Measurements from ENCODE around the gene RAPGEF4. TPM values are rescaled to one million over a fixed set of nuclear protein-coding genes. Genes with fewer than 3 reads are reported as not detected.

RAPGEF4 gene
- total and polyA plus RNA-seq, 2 donors (not counting 1 experiment from before 2014, with no cell fraction given), result 0.22 to 0.30 TPM

GRCh38 chr2:172947461-172948153 is 212.0 kb downstream of the RAPGEF4 start:
- Histone ChIP-seq H3K4me1 (ENCODE audit: control insufficient read depth in 2 of 2, insufficient read depth in 2 of 2, low read length in 2 of 2) (no peaks in the 10 kb centered on the region), H3K9me3 (ENCODE audit: control extremely low read depth in 1 of 3, control insufficient read depth in 2 of 3, insufficient read depth in 1 of 3, low read length in 2 of 3) (no peaks in the 10 kb centered on the region), H3K9ac (ENCODE audit: low read length) (no peak overlapping the region), H3K36me3 (replicated peaks in 1 of 2; ENCODE audit: control extremely low read depth in 1 of 2, control insufficient read depth in 1 of 2, extremely low read depth in 1 of 2, insufficient read depth in 2 of 2, low read length in 1 of 2) (no peaks in the 10 kb centered on the region), H3K27ac (ENCODE audit: low read length in 2 of 2) (no peak overlapping the region), H3K27me3 (replicated peaks in 1 of 4; ENCODE audit: control extremely low read depth in 1 of 4, control insufficient read depth in 3 of 4, insufficient read depth in 4 of 4, low read length in 3 of 4) (peaks cover 0 to 5% (median 1%) of the 10 kb centered on the region in 4 experiments), H2AFZ (ENCODE audit: insufficient read depth, low read depth, low read length, poor library complexity, severe bottlenecking) (no peak overlapping the region), H4K20me1 (ENCODE audit: control insufficient read depth, insufficient read depth, low read length, poor library complexity, severe bottlenecking) (no peaks in the 10 kb centered on the region), H3K79me2 (ENCODE audit: control insufficient read depth, insufficient read depth, low read length) (no peaks in the 10 kb centered on the region), H3K4me2 (replicated peaks; ENCODE audit: low read depth, low read length, poor library complexity, severe bottlenecking) (no peak overlapping the region), H3K4me3 (ENCODE audit: control extremely low read depth in 1 of 5, extremely low read depth in 1 of 5, insufficient read depth in 1 of 5, low read depth in 2 of 5, low read length in 4 of 5) (no peak overlapping the region)
- TF ChIP-seq, protein P1, sequence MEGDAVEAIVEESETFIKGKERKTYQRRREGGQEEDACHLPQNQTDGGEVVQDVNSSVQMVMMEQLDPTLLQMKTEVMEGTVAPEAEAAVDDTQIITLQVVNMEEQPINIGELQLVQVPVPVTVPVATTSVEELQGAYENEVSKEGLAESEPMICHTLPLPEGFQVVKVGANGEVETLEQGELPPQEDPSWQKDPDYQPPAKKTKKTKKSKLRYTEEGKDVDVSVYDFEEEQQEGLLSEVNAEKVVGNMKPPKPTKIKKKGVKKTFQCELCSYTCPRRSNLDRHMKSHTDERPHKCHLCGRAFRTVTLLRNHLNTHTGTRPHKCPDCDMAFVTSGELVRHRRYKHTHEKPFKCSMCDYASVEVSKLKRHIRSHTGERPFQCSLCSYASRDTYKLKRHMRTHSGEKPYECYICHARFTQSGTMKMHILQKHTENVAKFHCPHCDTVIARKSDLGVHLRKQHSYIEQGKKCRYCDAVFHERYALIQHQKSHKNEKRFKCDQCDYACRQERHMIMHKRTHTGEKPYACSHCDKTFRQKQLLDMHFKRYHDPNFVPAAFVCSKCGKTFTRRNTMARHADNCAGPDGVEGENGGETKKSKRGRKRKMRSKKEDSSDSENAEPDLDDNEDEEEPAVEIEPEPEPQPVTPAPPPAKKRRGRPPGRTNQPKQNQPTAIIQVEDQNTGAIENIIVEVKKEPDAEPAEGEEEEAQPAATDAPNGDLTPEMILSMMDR (IDR thresholded peaks at IDR 0.05), result no peak
- TF ChIP-seq EZH2 (IDR thresholded peaks at IDR 0.05; ENCODE audit: borderline replicate concordance, insufficient read depth, low read depth, low read length, poor library complexity, severe bottlenecking), result no peak
- H3K4me1 Mint-ChIP-seq, result no peaks in the 10 kb centered on the region
- WGBS (ENCODE audit: insufficient coverage), result no CpG with 5 or more reads among the region's 3 CpGs
- no peak overlapping the region for H3K4me3 Mint-ChIP-seq
- peaks cover 22% of the 10 kb centered on the region for H3K27me3 Mint-ChIP-seq
- ChIA-PET POLR2A (no interaction called here), CTCF (no interaction called here)
- H3K27ac Mint-ChIP-seq, result no peak overlapping the region
- no peak for ATAC-seq (ENCODE audit: low read depth)
- no peaks in the 10 kb centered on the region for H3K9me3 Mint-ChIP-seq (ENCODE audit: insufficient read depth)
- DNase-seq, result no peak
- intact Hi-C loops (cut with micrococcal nuclease), result no loop called here

DNA sequence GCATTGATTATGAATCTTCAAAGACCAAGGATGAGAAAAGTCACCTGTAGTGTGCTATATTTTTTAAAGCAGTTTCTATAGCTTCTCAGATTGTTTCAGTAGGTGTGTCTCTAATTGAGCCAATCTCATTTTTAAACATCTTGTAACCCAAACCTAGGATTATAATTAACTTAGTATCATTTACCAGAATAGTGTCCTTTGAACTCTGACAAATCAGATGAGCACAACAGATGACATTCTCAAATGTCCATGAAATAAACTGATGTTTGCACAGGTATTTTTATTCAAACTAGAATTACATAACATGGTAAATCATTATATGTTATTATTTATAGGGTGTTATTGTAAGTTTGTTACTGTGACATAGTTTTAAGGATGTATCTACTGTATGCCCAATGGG is 213.9 kb downstream of the RAPGEF4 start:
- CTCF ChIA-PET, result no interaction called here
- H4K20me1 ChIP-seq (ENCODE audit: control insufficient read depth, insufficient read depth, low read length, poor library complexity, severe bottlenecking), result no peaks in the 10 kb centered on the region
- H3K36me3 ChIP-seq (replicated peaks in 1 of 2; ENCODE audit: control extremely low read depth in 1 of 2, control insufficient read depth in 1 of 2, extremely low read depth in 1 of 2, insufficient read depth in 2 of 2, low read length in 1 of 2), result no peaks in the 10 kb centered on the region
- H3K4me2 ChIP-seq (replicated peaks; ENCODE audit: low read depth, low read length, poor library complexity, severe bottlenecking), result no peak overlapping the region
- H3K27ac Mint-ChIP-seq, result no peak overlapping the region
- no peaks in the 10 kb centered on the region for H3K9me3 Mint-ChIP-seq (ENCODE audit: insufficient read depth)
- H2AFZ ChIP-seq (ENCODE audit: insufficient read depth, low read depth, low read length, poor library complexity, severe bottlenecking), result no peak overlapping the region
- H3K4me3 ChIP-seq (ENCODE audit: control extremely low read depth in 1 of 5, extremely low read depth in 1 of 5, insufficient read depth in 1 of 5, low read depth in 2 of 5, low read length in 4 of 5), result no peak overlapping the region
- H3K9ac ChIP-seq (ENCODE audit: low read length), result no peak overlapping the region
- H3K27me3 ChIP-seq (replicated peaks in 1 of 4; ENCODE audit: control extremely low read depth in 1 of 4, control insufficient read depth in 3 of 4, insufficient read depth in 4 of 4, low read length in 3 of 4), result no peaks in the 10 kb centered on the region
- no peaks in the 10 kb centered on the region for H3K4me1 ChIP-seq (ENCODE audit: control insufficient read depth in 2 of 2, insufficient read depth in 2 of 2, low read length in 2 of 2)
- no peaks in the 10 kb centered on the region for H3K79me2 ChIP-seq (ENCODE audit: control insufficient read depth, insufficient read depth, low read length)
- intact Hi-C loops (cut with micrococcal nuclease), result no loop called here
- H3K4me3 Mint-ChIP-seq, result no peak overlapping the region
- peaks cover 21% of the 10 kb centered on the region for H3K27me3 Mint-ChIP-seq
- no peaks in the 10 kb centered on the region for H3K9me3 ChIP-seq (ENCODE audit: control extremely low read depth in 1 of 3, control insufficient read depth in 2 of 3, insufficient read depth in 1 of 3, low read length in 2 of 3)
- H3K27ac ChIP-seq (ENCODE audit: low read length in 2 of 2), result no peak overlapping the region
- no peaks in the 10 kb centered on the region for H3K4me1 Mint-ChIP-seq
- DNase-seq (no peak), ATAC-seq (ENCODE audit: low read depth) (no peak)
- POLR2A ChIA-PET, result no interaction called here
- TF ChIP-seq EZH2 (IDR thresholded peaks at IDR 0.05; ENCODE audit: borderline replicate concordance, insufficient read depth, low read depth, low read length, poor library complexity, severe bottlenecking), result no peak
- TF ChIP-seq, protein P1 (IDR thresholded peaks at IDR 0.05), result no peak

Measured in B cell (primary cell).